GM18520 (cell line): ENCODE results near the gene FAM83B.
"Not testable (repeated sequence)": the region's sequence is repeated elsewhere in the genome, so short reads cannot be mapped to it uniquely, and the experiment has no call there.

ENCODE experiments used
- ATAC-seq: cut with Tn5 transposase; IDR thresholded peaks from one replicate; pipeline ENCODE4 v1.9.1; 2021; ENCODE audit not compliant: unreplicated experiment

The FAM83B gene

GRCh38 chr6:54860132-54860531 lies 13.6 kb downstream of the FAM83B start:
- no peak for ATAC-seq

- no peak for ATAC-seq
Measured at GRCh38 chr6:54860739-54861138, 14.2 kb downstream of the FAM83B start.

DNA sequence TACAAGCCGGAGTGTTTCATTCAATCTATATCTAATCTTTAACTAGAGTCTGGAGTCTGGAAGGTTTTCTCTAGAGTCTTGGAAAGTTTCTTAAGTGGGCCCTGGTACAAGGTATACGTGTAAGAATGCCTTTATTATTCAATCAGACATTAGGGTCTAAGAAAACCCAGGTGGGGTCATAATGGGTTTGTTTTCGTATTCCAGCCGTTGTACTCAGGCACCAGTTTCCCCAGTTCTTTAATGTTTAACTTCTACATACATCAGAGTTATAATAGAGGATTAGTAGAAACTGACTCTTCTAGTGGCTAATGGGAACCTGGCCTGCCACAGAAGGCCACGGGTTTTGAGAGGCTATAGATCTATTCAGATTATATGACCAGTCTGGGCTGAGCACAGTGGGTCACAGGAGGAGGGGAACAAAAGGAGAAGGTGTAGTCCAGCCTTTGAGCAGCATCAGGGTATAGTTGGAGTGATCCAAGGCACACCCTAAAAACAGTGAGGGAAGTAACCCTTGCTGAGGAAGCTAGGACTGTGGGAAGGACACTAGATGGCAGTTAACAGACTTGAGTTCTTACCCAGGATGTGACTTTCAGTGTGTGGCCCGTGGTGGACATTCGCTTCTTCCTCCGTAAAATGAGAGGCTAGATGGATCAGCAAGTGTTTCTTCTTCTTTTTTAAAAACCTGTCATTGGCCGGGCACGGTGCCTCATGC lies 15.5 kb downstream of the FAM83B start:
- ATAC-seq, result no peak

- ATAC-seq, result no peak
Measured at GRCh38 chr6:54864272-54864671, 17.7 kb downstream of the FAM83B start.

- no peak for ATAC-seq
Measured at GRCh38 chr6:54865091-54865631, 18.6 kb downstream of the FAM83B start.

GRCh38 chr6:54868556-54868955 lies 22.0 kb downstream of the FAM83B start:
- no peak for ATAC-seq

GRCh38 chr6:54873599-54873998 lies 27.0 kb downstream of the FAM83B start:
- ATAC-seq, result no peak

DNA sequence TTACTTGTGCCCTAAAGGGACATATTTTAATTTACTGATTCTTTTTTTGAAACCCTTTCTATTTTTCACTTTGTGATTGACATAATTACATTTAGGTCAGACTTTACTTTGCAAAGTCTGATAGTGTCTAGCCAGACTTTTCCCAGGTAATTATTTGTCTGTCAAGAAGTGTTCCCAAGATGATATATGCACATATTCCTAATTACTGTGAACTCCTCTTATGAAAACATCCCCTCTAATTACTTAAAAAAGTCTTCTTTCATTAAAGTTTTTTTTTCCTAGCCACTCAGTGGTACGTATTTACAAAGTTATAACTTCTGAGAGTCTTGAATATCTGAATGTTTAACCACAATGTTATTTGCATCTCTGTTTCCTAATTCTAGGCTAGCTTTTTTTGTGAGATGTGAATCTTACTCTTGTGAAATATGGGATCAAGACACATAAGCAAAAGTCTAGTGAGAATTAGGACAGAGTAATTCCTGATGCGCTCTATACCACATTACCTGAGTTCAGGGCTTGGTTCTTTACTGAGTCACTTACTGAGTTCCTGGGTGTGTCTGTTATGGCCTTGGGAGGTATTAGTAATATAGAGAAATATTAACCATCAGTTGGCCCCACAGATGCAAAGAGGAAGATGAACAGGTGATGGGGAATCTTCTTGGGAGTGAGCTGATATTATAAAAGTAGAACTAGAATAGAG lies 27.9 kb downstream of the FAM83B start:
- no peak for ATAC-seq

DNA sequence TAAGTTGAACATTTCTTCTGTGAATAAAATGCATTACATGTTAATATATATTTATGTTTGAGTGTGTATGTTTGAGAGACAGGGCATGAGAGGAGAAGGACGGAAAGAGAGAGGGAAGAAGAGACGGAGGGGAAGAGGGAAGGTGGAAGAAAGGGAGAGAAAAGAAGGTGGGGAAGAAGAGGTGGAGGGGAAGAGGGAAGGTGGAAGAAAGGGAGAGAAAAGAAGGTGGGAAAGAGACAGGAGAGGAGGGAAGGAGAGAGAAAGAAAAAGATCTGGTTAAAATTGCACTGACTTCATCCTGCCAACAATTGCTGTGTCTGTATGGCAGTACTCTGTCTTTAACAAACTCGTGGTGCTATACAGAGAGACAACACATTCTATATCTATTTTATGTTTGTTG lies 29.0 kb downstream of the FAM83B start:
- ATAC-seq, result no peak

DNA sequence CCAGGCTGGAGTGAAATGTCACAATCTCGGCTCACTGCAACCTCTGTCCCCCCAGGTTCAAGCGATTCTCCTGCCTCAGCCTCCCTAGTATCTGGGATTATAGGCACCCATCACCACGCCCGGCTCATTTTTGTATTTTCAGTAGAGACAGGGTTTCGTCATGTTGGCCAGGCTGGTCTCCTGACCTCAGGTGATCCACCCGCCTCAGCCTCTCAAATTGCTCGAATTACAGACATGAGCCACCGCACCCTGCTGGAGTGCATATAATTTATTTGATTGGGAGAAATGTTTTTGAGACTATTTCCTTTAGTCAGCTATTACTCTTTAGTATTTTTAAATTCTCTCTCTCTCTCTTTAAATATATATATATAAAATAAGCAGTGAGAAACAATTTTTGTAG lies 29.8 kb downstream of the FAM83B start:
- no peak for ATAC-seq

DNA sequence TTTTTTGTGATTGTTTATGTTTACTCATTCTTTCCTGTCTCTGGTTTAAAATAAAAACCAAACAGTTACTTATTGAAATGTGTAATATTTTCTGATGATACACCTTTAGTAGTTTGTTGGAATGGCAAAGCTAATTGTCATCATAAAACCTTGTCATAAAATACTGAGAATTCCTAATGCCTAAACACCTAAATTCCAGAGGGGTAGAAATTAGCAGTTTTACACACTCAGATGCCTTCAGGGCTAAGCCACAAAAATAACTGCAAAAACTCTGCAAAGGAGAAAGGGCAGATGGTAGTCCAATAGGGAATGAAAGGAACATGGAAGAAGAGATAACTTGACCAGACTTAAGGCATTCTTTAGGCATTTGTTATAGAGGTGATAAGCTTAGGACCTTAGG lies 30.3 kb downstream of the FAM83B start:
- ATAC-seq, result no peak

DNA sequence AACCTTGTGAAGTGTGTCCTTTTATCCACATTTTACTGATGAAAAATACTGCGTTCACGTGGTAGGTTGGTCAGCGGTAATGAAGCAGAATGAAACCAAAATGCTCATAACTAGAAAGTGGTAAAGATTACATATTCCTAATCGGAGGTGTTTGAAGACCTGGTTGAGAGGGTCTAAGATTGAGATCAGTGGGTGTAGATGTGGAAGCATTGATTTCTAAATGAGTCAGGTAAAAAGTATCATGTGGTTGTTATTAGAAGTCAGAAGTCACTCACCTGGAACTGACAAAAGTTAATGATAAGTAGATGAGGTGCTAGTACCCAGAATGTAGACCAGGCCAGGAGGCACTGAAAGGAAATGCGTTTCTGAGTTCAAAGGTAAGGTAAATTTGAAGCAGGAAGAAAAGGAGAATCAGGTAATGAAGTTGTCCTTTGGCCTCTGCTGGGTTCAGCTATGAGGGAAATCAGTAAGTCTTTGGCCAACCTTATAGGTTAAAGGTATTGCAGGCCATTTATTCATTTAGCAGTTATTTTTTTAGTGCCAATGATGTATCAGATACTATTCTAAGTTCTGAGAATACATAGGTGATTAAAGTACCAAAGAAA lies 31.2 kb downstream of the FAM83B start:
- ATAC-seq, result peak; percentile 66

- ATAC-seq, result no peak
Measured at GRCh38 chr6:54878718-54879117, 32.1 kb downstream of the FAM83B start.

- no peak for ATAC-seq
Measured at GRCh38 chr6:54879188-54879985, 32.8 kb downstream of the FAM83B start.

DNA sequence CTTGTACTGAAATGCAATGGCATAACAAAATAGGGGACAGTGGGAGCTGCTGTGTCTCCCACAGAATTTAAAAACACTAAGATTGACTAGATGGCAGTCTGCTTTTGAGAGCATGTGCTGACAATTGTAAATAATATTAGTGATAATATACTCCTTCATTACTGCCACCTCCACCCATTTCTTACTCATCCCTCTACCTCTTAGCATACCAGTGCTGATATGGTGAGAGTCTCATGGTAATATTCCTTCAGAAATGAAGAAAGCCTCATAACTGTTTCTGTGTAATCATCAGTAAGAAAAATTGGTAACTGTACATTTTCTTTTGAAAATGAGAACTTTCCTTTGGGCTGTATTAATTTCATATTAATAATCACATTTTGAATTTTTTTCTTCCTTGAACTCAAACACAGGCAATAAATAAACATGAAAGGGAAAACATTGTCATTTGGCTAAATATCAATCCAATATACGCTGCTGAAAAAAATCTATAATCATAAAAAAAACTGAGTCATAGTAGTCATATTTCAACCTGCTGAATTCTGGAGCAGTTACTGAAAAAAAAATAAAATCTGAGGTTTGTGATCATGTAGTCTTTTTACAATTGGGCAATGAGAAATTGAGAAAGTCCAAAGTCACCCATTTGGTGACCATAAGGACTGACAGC lies 34.6 kb downstream of the FAM83B start:
- ATAC-seq, result no peak

- not testable (repeated sequence) for ATAC-seq
Measured at GRCh38 chr6:54881891-54882290, 35.3 kb downstream of the FAM83B start.

DNA sequence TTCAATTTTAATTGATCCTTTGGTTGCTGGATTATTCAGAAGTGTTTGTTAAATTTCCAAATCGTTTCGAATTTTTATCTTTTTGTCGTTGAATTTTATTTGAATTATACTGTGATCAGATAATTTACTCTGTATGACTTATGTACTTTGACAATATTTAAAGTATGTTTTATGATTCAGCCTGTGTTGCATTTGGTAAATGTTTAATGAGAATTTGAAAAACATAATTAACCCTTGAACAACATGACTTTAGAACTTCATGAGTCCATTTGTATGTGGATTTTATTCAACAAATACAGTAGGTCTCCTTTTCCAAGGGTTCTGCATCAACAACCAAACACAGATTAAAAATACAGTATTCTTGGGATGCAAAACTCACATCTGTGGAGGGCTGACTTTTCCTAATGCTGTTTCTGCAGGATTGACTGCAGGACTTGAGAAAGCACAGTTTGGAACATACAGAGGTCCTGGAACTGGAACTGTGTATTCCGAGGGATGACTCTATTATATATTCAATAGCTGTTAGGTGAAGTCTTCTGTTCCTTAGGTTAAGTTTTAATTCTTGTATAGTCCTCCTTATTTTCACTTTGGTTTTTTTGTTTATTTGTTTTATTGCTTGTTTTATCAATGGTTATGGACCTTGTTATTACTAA lies 40.5 kb downstream of the FAM83B start:
- ATAC-seq, result no peak

DNA sequence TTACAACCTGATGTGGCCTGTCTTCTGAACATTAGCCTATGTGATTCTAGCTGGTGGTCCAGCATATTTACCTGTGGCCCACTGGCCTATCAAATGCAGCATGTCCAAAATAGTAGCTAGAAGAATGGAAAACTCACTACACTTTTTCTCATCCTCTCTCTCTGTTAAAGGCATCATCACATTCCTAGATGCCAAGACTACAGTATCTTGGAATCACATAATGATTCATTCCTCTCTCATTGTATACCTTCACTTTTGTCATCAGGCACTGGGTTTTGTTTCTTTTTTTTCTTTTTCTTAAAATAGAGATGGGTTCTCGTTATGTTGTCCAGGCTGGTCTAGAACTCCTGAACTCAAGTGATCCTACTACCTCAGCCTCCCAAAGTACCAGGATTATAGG lies 45.0 kb downstream of the FAM83B start:
- ATAC-seq, result no peak

GRCh38 chr6:54892831-54893230 lies 46.3 kb downstream of the FAM83B start:
- ATAC-seq, result no peak

DNA sequence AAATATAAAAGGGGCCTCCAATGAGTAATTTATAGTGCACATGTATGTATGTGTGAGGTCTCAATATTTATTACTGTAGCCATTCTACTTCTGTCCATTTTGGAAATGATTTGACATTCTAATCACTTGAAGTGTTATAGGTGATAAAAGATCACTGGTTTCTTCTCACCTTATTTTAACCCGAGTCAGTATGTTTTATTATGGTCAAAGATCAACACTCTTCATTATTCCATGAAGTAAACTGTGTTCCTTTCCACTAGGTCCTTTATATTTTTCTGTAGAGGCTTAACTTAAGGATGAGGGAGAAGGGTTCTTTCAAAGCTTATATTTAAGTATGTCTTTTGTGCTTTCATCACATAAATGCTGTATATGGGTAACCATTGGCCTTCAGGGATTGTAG lies 47.2 kb downstream of the FAM83B start:
- ATAC-seq, result no peak
